K562 treated with DMSO at 1 percent for 24 hours (cell line): ENCODE measurements around the gene TMEM145. TPM values are rescaled to one million over a fixed set of nuclear protein-coding genes. Genes with fewer than 3 reads are reported as not detected.

Experiments used
- total RNA-seq: library from RNA; unstranded; fragments of 300-600 nt; gene quantifications from 2 replicates; pipeline ENCODE4 v1.2.3, GENCODE V29; 2022; ENCODE audit warnings: low read depth; ENCODE audit not compliant: insufficient read depth

Gene TMEM145
- 0.80 TPM in 1 of 2 replicates, not detected in the other for total RNA-seq

GRCh38 chr19:42313096-42313839, at the start of gene TMEM145:
Gene TMEM145 (plus strand): TSS chr19:42313309. CDS start chr19:42313377, 68 bp downstream.

GRCh38 chr19:42268704-42269477, 44.2 kb upstream of the TMEM145 start, which contains the start of gene CIC:
Gene CIC (plus strand): TSS chr19:42269252. CDS start chr19:42271784, 2,532 bp downstream.

GRCh38 chr19:42301646-42302203, 11.4 kb upstream of the TMEM145 start, which contains the start of gene PRR19:
Gene PRR19 (plus strand): TSS chr19:42302132. CDS start chr19:42309585, 7,453 bp downstream.

GRCh38 chr19:42325308-42325895, 12.3 kb downstream of the TMEM145 start, which contains the start of gene MEGF8:
Gene MEGF8 (plus strand): TSS chr19:42325635. CDS start chr19:42326244, 609 bp downstream.

Other genes starting within 250 kb of the TMEM145 start
- gene GRIK5, start 243.1 kb upstream of the TMEM145 start, total RNA-seq: 3.0 and 3.6 TPM in 2 replicates
- 31.0 and 34.9 TPM in 2 replicates for gene ZNF574, start 237.1 kb upstream of the TMEM145 start, total RNA-seq
- gene POU2F2, start 180.9 kb upstream of the TMEM145 start, total RNA-seq: 0.97 and 1.0 TPM in 2 replicates
- gene DEDD2, start 95.6 kb upstream of the TMEM145 start, total RNA-seq: 65.1 and 72.9 TPM in 2 replicates
- 12.7 and 13.4 TPM in 2 replicates for gene ZNF526, start 93.0 kb upstream of the TMEM145 start, total RNA-seq
- gene GSK3A, start 70.7 kb upstream of the TMEM145 start, total RNA-seq: 87.2 and 94.2 TPM in 2 replicates
- 61.5 and 62.7 TPM in 2 replicates for gene ERF, start 58.2 kb upstream of the TMEM145 start, total RNA-seq
- gene CIC, start 44.1 kb upstream of the TMEM145 start, total RNA-seq: 51.8 and 58.5 TPM in 2 replicates
- 0.42 and 0.78 TPM in 2 replicates for gene PRR19, start 11.2 kb upstream of the TMEM145 start, total RNA-seq
- gene PAFAH1B3, start 10.7 kb upstream of the TMEM145 start, total RNA-seq: 126 and 144 TPM in 2 replicates
- 23.2 and 23.4 TPM in 2 replicates for gene MEGF8, start 12.3 kb downstream of the TMEM145 start, total RNA-seq
- gene CNFN, start 77.0 kb downstream of the TMEM145 start, total RNA-seq: 1.7 TPM in 1 of 2 replicates, not detected in the other
- not detected in 2 replicates for gene LIPE, start 114.1 kb downstream of the TMEM145 start, total RNA-seq
- not detected in 2 replicates for gene CXCL17, start 129.6 kb downstream of the TMEM145 start, total RNA-seq
- gene CEACAM1, start 215.2 kb downstream of the TMEM145 start, total RNA-seq: 2.3 and 3.2 TPM in 2 replicates